ENCODE data around the gene FAM240B. TPM values are rescaled to one million over a fixed set of nuclear protein-coding genes. Genes with fewer than 3 reads are reported as not detected.

The FAM240B gene
- total RNA-seq, 4 donors from 2014 or later, result not detected

DNA sequence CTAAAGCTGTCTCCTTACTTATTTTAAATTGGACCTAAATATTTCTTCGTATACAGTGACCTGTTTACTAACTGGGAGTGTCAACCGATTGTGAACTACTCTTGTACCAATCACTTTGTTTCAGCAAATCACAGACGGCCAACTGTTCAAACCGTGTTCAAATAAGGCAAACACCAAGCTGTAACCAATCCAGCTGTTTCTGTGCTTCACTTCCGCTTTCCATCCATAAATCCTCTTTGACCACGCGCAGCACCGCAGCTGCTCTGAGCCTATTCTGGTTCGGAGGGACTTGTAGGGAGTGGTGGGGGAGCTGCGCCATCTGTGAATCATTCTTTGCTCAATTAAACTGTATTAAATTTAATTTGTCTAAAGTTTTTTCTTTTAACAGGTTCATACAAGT is 4.8 kb upstream of the FAM240B start:
- no peak for DNase-seq
- WGBS, 2 donors, result 81 to 82% methylated on average over 10 of the region's 10 CpGs
- no peaks in the 10 kb centered on the region for H3K27me3 ChIP-seq
- H3K4me1 ChIP-seq, result no peaks in the 10 kb centered on the region
- intact Hi-C loops (cut with DNase I), result no loop called here
- H3K36me3 ChIP-seq, result no peaks in the 10 kb centered on the region
- H3K27ac ChIP-seq, result no peak overlapping the region
- no peaks in the 10 kb centered on the region for H3K9me3 ChIP-seq
- no peak overlapping the region for H3K4me3 ChIP-seq
- no peak for TF ChIP-seq POLR2A (IDR thresholded peaks at IDR 0.05)
- TF ChIP-seq, protein P1, sequence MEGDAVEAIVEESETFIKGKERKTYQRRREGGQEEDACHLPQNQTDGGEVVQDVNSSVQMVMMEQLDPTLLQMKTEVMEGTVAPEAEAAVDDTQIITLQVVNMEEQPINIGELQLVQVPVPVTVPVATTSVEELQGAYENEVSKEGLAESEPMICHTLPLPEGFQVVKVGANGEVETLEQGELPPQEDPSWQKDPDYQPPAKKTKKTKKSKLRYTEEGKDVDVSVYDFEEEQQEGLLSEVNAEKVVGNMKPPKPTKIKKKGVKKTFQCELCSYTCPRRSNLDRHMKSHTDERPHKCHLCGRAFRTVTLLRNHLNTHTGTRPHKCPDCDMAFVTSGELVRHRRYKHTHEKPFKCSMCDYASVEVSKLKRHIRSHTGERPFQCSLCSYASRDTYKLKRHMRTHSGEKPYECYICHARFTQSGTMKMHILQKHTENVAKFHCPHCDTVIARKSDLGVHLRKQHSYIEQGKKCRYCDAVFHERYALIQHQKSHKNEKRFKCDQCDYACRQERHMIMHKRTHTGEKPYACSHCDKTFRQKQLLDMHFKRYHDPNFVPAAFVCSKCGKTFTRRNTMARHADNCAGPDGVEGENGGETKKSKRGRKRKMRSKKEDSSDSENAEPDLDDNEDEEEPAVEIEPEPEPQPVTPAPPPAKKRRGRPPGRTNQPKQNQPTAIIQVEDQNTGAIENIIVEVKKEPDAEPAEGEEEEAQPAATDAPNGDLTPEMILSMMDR (IDR thresholded peaks at IDR 0.05), result no peak

DNA sequence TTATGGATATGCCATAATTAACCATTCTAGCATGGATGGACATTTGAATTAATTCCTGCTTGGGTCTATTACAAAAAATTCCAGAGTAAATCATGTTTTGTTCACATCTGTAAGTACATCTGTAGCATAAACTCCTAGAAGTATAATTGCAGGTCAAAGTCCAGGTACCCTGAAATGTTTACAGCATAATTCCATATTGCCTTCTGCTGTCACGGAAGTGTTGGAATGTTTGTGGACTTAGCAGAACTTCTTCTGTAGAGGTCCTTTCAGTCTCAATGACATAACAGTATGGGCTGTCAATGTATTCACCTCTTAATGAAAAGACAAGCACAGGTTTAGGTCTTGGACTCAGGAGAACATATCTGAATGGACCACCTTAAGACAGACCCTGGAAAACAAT is 1.8 kb downstream of the FAM240B start:
- intact Hi-C loops (cut with DNase I), result no loop called here
- Histone ChIP-seq H3K36me3 (no peaks in the 10 kb centered on the region), H3K4me3 (no peak overlapping the region), H3K27ac (no peak overlapping the region), H3K27me3 (no peaks in the 10 kb centered on the region), H3K9me3 (no peaks in the 10 kb centered on the region), H3K4me1 (no peaks in the 10 kb centered on the region)
- 89 to 100% methylated on average over 1 of the region's 1 CpG for WGBS, 2 donors
- DNase-seq, result no peak
- TF ChIP-seq POLR2A (IDR thresholded peaks at IDR 0.05), result no peak
- TF ChIP-seq, protein P1 (IDR thresholded peaks at IDR 0.05), result no peak

DNA sequence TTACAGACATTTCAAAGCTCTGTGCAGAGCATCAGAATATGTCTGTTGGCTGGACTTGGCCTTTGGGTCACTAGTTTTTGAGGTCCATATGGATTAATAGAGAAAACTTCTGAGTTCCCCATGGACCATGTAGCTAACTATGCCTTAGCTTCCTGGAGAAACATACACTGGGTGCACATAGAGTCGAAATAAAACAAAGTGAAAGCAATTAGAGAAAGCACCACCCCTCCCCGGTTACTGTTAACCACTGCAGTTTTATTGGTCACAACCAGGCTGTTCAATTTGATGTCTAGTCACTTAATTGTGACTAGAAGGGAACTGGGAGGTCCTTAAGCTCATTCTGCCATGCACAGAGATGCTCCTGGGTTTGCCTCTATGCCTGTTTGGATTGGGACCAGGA is 4.2 kb downstream of the FAM240B start:
- no peak overlapping the region for H3K4me3 ChIP-seq
- TF ChIP-seq, protein P1 (IDR thresholded peaks at IDR 0.05), result no peak
- TF ChIP-seq POLR2A (IDR thresholded peaks at IDR 0.05), result no peak
- no peaks in the 10 kb centered on the region for H3K9me3 ChIP-seq
- intact Hi-C loops (cut with DNase I), result no loop called here
- H3K36me3 ChIP-seq, result no peaks in the 10 kb centered on the region
- H3K27ac ChIP-seq, result no peak overlapping the region
- no peak for DNase-seq
- no peaks in the 10 kb centered on the region for H3K4me1 ChIP-seq
- WGBS, 2 donors, result 29 to 32% methylated on average over 2 of the region's 2 CpGs
- H3K27me3 ChIP-seq, result peaks cover 0 to 7% (median 0%) of the 10 kb centered on the region in 4 donors

DNA sequence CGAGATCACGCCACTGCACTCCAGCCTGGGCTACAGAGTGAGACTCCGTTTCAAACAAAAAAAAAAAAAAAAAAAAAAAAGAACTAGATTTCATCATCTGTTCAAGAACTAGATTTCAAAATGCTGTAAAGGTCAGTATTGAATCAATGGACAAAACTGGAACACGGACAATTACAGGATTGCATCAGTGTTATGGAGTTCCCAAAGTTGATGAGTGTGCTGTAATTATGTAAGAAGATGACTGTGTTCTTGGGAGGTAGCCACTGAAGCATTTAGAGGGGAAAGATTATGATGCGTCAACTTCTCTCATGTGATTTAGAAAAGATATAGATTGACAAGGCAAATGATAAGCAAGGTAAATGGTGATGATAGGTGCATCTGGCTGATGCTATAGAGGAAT is 6.5 kb downstream of the FAM240B start:
- no peaks in the 10 kb centered on the region for H3K9me3 ChIP-seq
- WGBS, 2 donors, result 36 to 52% methylated on average over 2 to 4 of the region's 5 CpGs
- intact Hi-C loops (cut with DNase I), result no loop called here
- no peak for TF ChIP-seq POLR2A (IDR thresholded peaks at IDR 0.05)
- TF ChIP-seq, protein P1 (IDR thresholded peaks at IDR 0.05), result no peak
- no peak for DNase-seq
- no peaks in the 10 kb centered on the region for H3K36me3 ChIP-seq
- H3K27me3 ChIP-seq, result peaks cover 0 to 13% (median 0%) of the 10 kb centered on the region in 4 donors
- H3K4me3 ChIP-seq, result no peak overlapping the region
- H3K27ac ChIP-seq, result no peak overlapping the region
- no peaks in the 10 kb centered on the region for H3K4me1 ChIP-seq

DNA sequence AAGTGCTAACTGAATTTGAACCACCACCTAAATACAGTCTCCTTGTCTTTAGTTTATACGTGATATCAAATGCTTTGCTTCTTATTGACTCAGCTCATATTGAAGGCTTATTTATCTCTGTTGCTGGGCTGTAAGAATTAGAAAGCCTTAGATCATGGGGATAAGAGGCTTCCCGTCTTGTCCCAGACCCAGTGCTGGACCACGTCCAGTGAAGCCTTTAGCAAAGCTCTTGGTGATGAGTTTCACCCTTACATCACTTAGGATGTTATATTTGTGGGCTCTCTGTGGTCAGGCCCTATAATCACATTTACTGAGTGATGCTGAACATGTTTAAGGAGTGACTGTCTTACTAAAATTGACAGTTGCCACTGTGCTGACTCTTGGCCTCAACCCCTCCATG is 11.2 kb downstream of the FAM240B start:
- no peak overlapping the region for H3K27ac ChIP-seq
- intact Hi-C loops (cut with DNase I), result no loop called here
- H3K36me3 ChIP-seq, result no peaks in the 10 kb centered on the region
- H3K9me3 ChIP-seq, result no peaks in the 10 kb centered on the region
- TF ChIP-seq, protein P1 (IDR thresholded peaks at IDR 0.05), result no peak
- TF ChIP-seq POLR2A (IDR thresholded peaks at IDR 0.05), result no peak
- H3K4me3 ChIP-seq, result no peak overlapping the region
- H3K4me1 ChIP-seq, result no peaks in the 10 kb centered on the region
- peaks cover 0 to 28% (median 0%) of the 10 kb centered on the region in 4 donors for H3K27me3 ChIP-seq
- WGBS, 2 donors, result 46 to 80% methylated on average over 3 of the region's 3 CpGs
- DNase-seq, result no peak
